ENCODE measurements around the gene NIPBL. TPM values are rescaled to one million over a fixed set of nuclear protein-coding genes. Genes with fewer than 3 reads are reported as not detected.
"Not testable (repeated sequence)": the region's sequence is repeated elsewhere in the genome, so short reads cannot be mapped to it uniquely, and the experiment has no call there.

The NIPBL gene
- total RNA-seq, 2 donors from 2014 or later = 29.8 to 38.9 TPM

- no peak overlapping the region for H3K4me3 ChIP-seq
- TF ChIP-seq POLR2A (IDR thresholded peaks at IDR 0.05) = no peak
- TF ChIP-seq, protein P1, sequence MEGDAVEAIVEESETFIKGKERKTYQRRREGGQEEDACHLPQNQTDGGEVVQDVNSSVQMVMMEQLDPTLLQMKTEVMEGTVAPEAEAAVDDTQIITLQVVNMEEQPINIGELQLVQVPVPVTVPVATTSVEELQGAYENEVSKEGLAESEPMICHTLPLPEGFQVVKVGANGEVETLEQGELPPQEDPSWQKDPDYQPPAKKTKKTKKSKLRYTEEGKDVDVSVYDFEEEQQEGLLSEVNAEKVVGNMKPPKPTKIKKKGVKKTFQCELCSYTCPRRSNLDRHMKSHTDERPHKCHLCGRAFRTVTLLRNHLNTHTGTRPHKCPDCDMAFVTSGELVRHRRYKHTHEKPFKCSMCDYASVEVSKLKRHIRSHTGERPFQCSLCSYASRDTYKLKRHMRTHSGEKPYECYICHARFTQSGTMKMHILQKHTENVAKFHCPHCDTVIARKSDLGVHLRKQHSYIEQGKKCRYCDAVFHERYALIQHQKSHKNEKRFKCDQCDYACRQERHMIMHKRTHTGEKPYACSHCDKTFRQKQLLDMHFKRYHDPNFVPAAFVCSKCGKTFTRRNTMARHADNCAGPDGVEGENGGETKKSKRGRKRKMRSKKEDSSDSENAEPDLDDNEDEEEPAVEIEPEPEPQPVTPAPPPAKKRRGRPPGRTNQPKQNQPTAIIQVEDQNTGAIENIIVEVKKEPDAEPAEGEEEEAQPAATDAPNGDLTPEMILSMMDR (IDR thresholded peaks at IDR 0.05) = no peak
- DNase-seq (no peak), ATAC-seq (no peak)
- H3K27me3 ChIP-seq = no peaks in the 10 kb centered on the region
- no peak overlapping the region for H3K27ac ChIP-seq
- H3K36me3 ChIP-seq (replicated peaks in 1 of 2; ENCODE audit: insufficient read depth in 1 of 2, low read depth in 2 of 2) = no peaks in the 10 kb centered on the region
- WGBS, 2 donors = 87 to 95% methylated on average over 2 of the region's 2 CpGs
- H3K4me1 ChIP-seq = peaks cover 20% of the 10 kb centered on the region
- H3K9me3 ChIP-seq = no peaks in the 10 kb centered on the region
- intact Hi-C loops (cut with DNase I) = no loop called here
These were observed 28.1 kb downstream of the NIPBL start for GRCh38 chr5:36904677-36905076.

GRCh38 chr5:36908544-36909260, 32.1 kb downstream of the NIPBL start:
- Histone ChIP-seq H3K9me3 (no peaks in the 10 kb centered on the region), H3K36me3 (replicated peaks in 1 of 2; ENCODE audit: insufficient read depth in 1 of 2, low read depth in 2 of 2) (no peaks in the 10 kb centered on the region), H3K27ac (no peak overlapping the region), H3K4me3 (no peak overlapping the region), H3K4me1 (peaks cover 11% of the 10 kb centered on the region), H3K27me3 (no peaks in the 10 kb centered on the region)
- TF ChIP-seq, protein P1 (IDR thresholded peaks at IDR 0.05) = no peak
- no peak for TF ChIP-seq POLR2A (IDR thresholded peaks at IDR 0.05)
- intact Hi-C loops (cut with DNase I) = no loop called here
- WGBS, 2 donors = 86 to 87% methylated on average over 2 of the region's 2 CpGs
- DNase-seq (no peak), ATAC-seq (no peak)

DNA sequence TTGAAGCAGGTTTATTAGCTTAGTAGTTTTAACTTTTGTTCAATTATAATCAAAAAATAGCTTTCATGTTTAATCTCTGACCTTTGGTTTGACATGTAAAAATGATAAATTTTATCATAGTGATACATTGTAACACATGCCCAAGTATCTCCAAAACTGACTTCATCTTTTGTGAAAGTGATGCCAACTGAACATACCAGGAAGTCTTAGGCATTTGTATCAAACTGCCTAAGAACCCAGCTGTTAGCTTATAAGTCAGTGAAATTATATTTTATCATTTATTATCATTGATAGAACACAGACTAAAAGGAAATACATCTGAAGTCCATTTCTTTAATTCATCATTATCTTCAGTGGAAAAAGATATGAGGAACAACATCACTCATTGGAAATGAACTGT, 39.1 kb downstream of the NIPBL start:
- H3K36me3 ChIP-seq (replicated peaks in 1 of 2; ENCODE audit: insufficient read depth in 1 of 2, low read depth in 2 of 2) = no peaks in the 10 kb centered on the region
- no peak for ATAC-seq
- no peaks in the 10 kb centered on the region for H3K27me3 ChIP-seq
- H3K27ac ChIP-seq = peak overlapping the region in 1 of 4 donors; percentile 4
- no peaks in the 10 kb centered on the region for H3K9me3 ChIP-seq
- no peak for TF ChIP-seq POLR2A (IDR thresholded peaks at IDR 0.05)
- TF ChIP-seq, protein P1 (IDR thresholded peaks at IDR 0.05) = no peak
- intact Hi-C loops (cut with DNase I) = no loop called here
- H3K4me1 ChIP-seq = peaks cover 20% of the 10 kb centered on the region
- no peak for DNase-seq
- no peak overlapping the region for H3K4me3 ChIP-seq

- intact Hi-C loops (cut with DNase I); H3K9me3 ChIP-seq; H3K27me3 ChIP-seq; H3K36me3 ChIP-seq (replicated peaks in 1 of 2; ENCODE audit: insufficient read depth in 1 of 2, low read depth in 2 of 2); ATAC-seq; DNase-seq; H3K4me3 ChIP-seq; H3K27ac ChIP-seq: not testable (repeated sequence)
- peaks cover 29% of the 10 kb centered on the region for H3K4me1 ChIP-seq
- WGBS, 2 donors = 81 to 85% methylated on average over 4 of the region's 4 CpGs
These were observed 40.0 kb downstream of the NIPBL start for GRCh38 chr5:36916614-36917013.

- H3K27ac ChIP-seq; H3K27me3 ChIP-seq; DNase-seq; H3K4me3 ChIP-seq; H3K36me3 ChIP-seq (replicated peaks in 1 of 2; ENCODE audit: insufficient read depth in 1 of 2, low read depth in 2 of 2); intact Hi-C loops (cut with DNase I); H3K9me3 ChIP-seq; ATAC-seq: not testable (repeated sequence)
- WGBS, 2 donors = 80 to 96% methylated on average over 1 of the region's 1 CpG
- peaks cover 29% of the 10 kb centered on the region for H3K4me1 ChIP-seq
These were observed 40.8 kb downstream of the NIPBL start for GRCh38 chr5:36917358-36917757.

- 48 to 66% methylated on average over 2 of the region's 2 CpGs for WGBS, 2 donors
- Histone ChIP-seq H3K9me3 (no peaks in the 10 kb centered on the region), H3K27me3 (no peaks in the 10 kb centered on the region), H3K4me3 (no peak overlapping the region), H3K36me3 (replicated peaks in 1 of 2; ENCODE audit: insufficient read depth in 1 of 2, low read depth in 2 of 2) (no peaks in the 10 kb centered on the region), H3K27ac (no peak overlapping the region), H3K4me1 (peaks cover 29% of the 10 kb centered on the region)
- no peak for DNase-seq
- TF ChIP-seq, protein P1 (IDR thresholded peaks at IDR 0.05) = no peak
- no peak for TF ChIP-seq POLR2A (IDR thresholded peaks at IDR 0.05)
- no peak for ATAC-seq
- intact Hi-C loops (cut with DNase I) = no loop called here
These were observed 42.7 kb downstream of the NIPBL start for GRCh38 chr5:36919238-36919637.

All from body of pancreas (tissue), 4 donors.